ENCODE results near the gene DYSF.

Gene DYSF

GRCh38 chr2:71727562-71727961, 274.2 kb downstream of the DYSF start:
- DNase-seq (ENCODE audit: low spot score), result no peak

- DNase-seq (ENCODE audit: low spot score), result no peak
Measured at GRCh38 chr2:71728036-71728435, 274.7 kb downstream of the DYSF start.

GRCh38 chr2:71730785-71731383, 277.5 kb downstream of the DYSF start:
- no peak for DNase-seq (ENCODE audit: low spot score)

DNA sequence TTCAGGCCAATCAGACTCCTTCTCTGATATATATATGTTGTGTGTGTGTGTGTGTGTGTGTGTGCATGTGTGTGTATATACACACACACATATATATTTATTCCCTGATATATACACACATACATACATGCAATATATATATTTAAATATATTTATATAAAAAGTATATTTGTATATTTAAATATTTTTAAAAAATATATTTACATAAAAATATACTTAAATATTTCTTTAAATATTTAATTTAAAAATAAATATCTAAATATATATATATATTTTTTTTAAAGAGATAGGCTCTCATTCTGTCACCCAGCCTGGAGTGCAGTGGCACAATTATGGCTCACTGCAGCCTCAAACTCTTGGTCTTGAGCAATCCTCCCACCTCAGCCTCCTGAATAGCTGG, 281.3 kb downstream of the DYSF start:
- DNase-seq (ENCODE audit: low spot score), result no peak

GRCh38 chr2:71735676-71736075, 282.3 kb downstream of the DYSF start:
- DNase-seq (ENCODE audit: low spot score), result no peak

All from cerebellar cortex (tissue), 1 donor.